ENCODE data around the gene ARHGAP8.

The ARHGAP8 gene

GRCh38 chr22:44773082-44773481, 20.7 kb downstream of the ARHGAP8 start:
- no peak overlapping the region for H3K4me3 ChIP-seq (ENCODE audit: low read depth, low read length)
- no peak for TF ChIP-seq CTCF (IDR thresholded peaks at IDR 0.05; ENCODE audit: borderline replicate concordance, insufficient read depth, low read depth, low read length)

GRCh38 chr22:44775862-44776261, 23.5 kb downstream of the ARHGAP8 start:
- no peak overlapping the region for H3K4me3 ChIP-seq (ENCODE audit: low read depth, low read length)
- TF ChIP-seq CTCF (IDR thresholded peaks at IDR 0.05; ENCODE audit: borderline replicate concordance, insufficient read depth, low read depth, low read length) = no peak

GRCh38 chr22:44776605-44777363, 24.4 kb downstream of the ARHGAP8 start:
- no peak for TF ChIP-seq CTCF (IDR thresholded peaks at IDR 0.05; ENCODE audit: borderline replicate concordance, insufficient read depth, low read depth, low read length)

GRCh38 chr22:44777364-44777755, 25.0 kb downstream of the ARHGAP8 start:
- no peak overlapping the region for H3K4me3 ChIP-seq (ENCODE audit: low read depth, low read length)
- no peak for TF ChIP-seq CTCF (IDR thresholded peaks at IDR 0.05; ENCODE audit: borderline replicate concordance, insufficient read depth, low read depth, low read length)

More at GRCh38 chr22:44776605-44777363, 24.4 kb downstream of the ARHGAP8 start:
- H3K4me3 ChIP-seq (ENCODE audit: low read depth, low read length) = no peak overlapping the region

GRCh38 chr22:44780876-44781449, 28.6 kb downstream of the ARHGAP8 start:
- no peak overlapping the region for H3K4me3 ChIP-seq (ENCODE audit: low read depth, low read length)
- TF ChIP-seq CTCF (IDR thresholded peaks at IDR 0.05; ENCODE audit: borderline replicate concordance, insufficient read depth, low read depth, low read length) = no peak

- no peak for TF ChIP-seq CTCF (IDR thresholded peaks at IDR 0.05; ENCODE audit: borderline replicate concordance, insufficient read depth, low read depth, low read length)
- no peak overlapping the region for H3K4me3 ChIP-seq (ENCODE audit: low read depth, low read length)
Observed at GRCh38 chr22:44782363-44782963, 30.1 kb downstream of the ARHGAP8 start.
